GM19099 (cell line): Measurements from ENCODE around the gene SKI.

Experiments
- POLR2A ChIP-seq: IDR thresholded peaks from 3 replicates; pipeline ENCODE4 v1.6.1; 2011; ENCODE audit warnings: low read depth; ENCODE audit not compliant: insufficient read length; ENCODE audit errors: extremely low read depth

Gene SKI

DNA sequence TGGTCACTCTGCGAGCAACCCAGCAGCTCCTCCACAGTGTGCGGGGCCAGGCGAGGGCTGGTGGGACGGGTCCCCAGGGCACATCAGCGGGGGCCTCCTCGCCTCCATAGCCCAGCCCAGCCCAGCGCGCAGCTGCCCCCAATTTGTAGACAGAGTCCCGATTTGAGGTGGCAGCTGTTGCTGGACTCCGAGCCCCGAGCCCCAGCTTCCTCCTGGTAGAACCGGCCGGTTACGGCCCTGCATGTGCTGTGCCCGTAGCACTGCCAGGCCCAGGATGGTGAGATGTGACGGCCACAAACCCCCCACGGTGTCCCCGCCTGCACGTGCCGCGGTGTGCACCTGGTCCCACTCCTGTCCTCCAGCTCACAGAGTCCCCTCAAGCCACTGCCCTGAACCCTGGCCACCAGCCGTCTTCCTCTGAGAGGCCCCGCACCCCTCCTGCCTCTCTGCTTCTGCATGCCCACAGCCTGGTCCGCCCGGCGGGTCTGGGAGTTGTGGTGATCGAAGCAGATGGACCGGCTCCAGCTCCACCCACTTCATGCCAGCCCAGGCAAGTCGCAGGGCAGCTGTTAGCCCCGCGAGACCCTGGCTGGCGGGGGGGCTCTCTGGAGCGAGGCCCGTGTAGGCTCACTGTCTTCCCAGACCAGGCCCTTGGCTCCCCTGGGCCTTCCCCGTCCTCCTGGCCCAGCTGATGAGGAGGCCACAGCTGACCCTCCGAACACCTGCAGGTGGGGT, 107.8 kb downstream of the SKI start:
- no peak for TF ChIP-seq POLR2A

DNA sequence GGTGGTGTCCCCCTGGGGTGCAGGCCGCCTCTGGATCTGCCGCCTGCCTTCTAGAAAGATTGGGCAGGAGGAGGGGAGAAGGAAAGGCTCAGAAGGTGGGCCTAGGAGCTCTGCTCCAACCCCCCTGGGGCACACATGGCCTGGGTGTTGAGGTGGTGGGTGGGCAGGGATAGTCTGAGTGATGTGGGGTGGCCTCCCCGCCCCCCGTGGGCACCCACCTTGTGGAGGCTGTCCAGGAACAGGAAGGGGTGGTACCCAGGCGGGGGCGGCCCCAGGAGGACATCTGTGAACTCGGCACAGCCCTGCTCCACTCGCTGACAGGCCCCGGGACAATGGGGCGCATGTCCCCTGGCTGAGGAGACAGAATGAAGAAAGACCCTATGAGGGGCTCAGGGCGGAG, 108.4 kb downstream of the SKI start:
- TF ChIP-seq POLR2A = no peak

DNA sequence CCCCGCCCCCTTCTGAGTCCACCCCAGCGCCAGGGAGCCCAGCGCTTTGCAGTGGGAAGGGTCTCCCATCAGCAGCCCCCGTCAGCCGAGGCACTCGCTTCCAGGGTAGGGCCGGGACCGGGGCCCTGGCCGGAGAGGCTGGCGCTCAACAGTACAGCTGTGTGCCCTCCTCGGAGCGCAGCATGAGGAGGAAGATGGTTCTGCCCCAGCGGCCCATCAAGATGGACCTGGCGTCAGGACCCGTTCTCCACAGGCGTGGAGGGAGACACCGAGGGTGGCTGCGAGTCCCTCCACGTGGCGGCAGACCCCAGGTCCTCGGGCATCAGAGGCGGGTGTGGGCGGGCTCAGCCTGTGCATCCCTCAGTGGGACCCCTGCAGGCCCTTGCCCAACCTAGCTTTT, 109.0 kb downstream of the SKI start:
- no peak for TF ChIP-seq POLR2A

DNA sequence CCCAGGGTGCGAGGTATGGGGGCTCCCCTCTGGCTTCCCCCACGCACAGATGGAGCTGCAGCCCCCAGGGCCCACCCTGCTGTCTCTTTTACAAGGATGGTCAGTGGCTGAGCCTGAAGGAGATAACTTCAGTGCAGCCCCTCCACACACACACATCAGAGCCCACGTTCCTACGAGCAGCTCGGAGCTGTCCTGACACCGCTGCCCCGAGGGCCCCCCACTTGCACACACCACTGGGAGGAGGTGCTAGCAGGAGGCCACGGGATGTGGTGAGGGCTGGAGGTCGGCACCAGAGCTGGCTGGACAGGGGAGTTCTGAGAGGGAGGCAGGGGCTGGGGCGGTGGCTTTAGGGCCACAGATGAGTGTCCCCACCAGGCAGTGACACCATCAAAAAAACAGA, 109.4 kb downstream of the SKI start:
- TF ChIP-seq POLR2A = no peak

DNA sequence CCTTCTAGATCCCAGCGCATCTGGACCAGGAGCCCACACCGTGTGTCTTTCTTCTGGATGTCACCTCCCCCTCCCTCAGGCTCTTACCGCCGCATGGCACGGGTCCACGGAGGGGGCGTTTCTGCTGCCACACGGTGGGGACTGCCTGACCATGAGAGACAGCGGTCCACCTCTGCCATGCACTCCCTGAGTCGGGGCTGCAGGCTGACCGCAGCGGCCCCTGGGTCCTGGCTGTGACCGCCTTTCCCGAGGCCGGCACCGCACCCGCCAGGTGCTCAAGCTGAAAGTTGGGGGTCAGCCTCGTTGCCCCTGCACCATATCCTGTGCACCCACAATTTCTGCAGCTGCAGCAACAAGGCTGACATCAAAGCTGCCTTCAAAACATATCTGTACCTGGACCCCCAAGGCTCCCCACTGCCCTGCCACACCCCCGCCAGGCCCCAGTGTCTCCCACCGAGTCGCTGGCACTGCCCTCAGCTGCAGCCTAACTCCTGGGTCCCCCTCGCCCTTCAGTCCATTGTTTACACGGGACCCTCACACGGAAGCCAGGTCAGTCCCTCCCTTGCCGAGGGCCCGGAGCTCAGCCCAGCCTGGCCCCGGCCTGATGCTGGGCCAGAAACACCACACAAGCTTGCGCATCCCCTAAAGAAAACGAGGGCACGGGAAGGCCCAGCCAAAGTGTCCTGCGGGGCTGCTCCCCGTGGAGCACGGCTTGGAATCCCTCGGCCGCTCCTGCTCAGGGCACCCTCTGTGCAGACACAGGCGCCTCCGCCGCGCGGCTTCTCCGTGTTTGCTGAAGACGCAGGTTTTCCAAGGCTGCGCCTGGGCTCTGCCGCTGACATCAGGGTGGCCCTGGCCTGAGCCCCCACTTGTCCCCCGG, 111.3 kb downstream of the SKI start:
- no peak for TF ChIP-seq POLR2A

DNA sequence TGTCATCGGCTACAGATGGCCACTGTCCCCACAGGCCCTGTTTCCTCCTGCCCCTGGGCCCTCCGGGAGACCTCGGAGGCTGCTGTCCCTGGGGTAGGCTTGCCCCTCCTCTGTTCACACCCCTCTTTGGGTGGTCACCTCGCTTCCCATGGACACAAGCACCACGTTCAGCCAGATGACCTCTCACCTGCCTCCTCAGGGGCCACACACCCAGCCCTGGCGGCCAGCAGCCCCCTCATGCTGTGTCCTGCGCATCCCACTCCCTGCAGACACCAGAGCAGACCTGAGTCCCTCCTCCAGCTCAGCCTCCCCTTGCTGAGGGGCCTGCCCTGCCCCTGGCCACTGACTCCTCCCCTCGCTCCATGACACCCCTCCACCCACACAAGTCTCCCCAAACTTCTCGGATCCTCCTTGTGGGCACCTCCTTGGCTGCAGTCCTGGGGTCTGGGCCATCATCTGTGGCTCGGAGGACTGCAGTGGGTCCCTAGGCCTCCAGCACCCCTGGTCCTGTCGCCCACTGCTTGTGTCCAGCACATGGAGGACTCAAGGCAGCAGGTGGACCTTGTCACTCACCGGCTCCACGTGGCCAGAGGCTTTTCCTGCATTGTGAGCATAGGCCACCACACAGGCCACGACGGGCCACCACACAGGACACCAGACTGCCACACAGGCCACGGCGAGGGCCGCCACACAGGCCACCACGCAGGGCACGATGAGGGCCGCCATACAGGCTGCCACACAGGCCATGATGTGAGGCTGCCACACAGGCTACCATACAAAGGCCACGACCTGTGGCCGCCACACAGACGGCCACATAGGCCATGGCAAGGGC, 112.2 kb downstream of the SKI start:
- TF ChIP-seq POLR2A = no peak

DNA sequence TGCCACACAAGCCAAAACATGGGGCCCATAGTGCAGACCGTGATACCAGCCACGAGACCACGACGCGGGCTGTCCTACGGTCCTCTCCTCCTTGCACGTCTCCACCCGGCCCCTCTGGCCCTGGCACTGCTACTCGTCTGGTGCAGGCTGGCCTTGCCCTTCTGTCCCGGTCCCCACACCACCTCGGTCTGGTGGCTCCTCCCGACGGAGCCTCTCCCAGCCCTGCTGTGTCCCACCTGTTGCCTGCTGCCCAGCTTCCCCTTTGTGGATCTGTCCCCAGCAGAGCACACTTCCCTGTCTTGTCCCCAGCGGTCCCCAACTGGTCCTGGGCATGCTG, 112.8 kb downstream of the SKI start:
- no peak for TF ChIP-seq POLR2A

DNA sequence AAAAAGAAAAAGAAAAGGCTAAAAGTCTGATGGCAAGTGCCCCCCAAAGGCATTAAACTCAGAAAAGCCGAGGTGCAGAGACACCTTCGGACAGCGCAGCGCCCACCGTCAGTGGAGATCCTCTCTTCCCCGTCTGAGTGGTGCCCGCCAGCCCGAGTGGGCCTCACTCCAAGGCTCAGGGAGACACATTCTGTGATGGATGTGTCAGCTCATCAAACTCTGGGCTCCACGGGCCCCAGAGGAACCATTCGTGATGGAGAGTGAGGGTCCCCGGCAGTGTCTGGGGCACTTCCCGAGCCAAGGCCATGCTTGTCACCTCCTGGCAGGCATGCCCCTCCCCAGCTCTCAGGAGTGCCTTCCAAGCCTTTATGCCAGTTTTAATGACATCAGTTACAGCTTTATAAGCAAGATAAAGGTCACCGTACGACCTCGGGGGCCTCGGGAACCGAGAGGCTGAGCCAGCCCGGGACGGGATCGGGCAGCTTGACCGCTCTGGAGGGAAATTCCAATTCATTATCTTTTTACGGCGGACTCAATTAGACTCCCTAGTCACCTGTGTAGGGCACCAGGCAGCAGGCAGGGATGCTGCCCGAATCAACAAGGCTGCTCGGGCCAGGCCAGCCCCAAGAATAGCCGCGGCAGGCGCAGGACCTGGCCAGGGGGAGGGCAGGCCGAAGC, 113.7 kb downstream of the SKI start:
- no peak for TF ChIP-seq POLR2A

DNA sequence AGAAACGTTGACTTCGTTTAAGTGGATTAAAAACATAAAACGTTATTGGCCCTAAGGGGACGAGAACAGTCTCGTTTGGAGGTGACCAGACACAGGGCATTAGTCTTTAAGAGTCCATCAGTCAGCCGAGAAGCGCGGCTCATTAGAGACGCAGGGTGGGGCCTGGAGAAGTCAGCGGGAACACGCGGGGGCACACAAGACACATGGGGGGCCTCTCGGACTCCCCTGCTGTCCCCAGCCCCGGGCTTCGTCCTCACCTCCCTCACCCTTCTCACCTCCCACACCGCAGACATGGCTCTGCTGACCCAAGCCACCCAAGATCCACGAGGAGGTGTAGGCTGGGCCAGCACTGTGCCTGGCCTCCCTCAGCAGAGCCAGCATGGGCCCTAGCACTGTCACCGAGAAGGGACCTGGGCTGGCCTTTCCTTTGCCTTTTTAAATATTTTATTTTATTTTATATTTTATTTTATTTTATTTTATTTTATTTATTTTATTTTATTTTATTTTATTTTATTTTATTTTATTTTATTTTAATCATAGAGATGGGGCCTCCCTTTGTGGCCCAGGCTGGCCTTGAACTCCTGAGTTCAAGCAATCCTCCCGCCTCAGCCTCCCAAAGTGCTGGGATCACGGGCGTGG, 114.4 kb downstream of the SKI start:
- TF ChIP-seq POLR2A = no peak

DNA sequence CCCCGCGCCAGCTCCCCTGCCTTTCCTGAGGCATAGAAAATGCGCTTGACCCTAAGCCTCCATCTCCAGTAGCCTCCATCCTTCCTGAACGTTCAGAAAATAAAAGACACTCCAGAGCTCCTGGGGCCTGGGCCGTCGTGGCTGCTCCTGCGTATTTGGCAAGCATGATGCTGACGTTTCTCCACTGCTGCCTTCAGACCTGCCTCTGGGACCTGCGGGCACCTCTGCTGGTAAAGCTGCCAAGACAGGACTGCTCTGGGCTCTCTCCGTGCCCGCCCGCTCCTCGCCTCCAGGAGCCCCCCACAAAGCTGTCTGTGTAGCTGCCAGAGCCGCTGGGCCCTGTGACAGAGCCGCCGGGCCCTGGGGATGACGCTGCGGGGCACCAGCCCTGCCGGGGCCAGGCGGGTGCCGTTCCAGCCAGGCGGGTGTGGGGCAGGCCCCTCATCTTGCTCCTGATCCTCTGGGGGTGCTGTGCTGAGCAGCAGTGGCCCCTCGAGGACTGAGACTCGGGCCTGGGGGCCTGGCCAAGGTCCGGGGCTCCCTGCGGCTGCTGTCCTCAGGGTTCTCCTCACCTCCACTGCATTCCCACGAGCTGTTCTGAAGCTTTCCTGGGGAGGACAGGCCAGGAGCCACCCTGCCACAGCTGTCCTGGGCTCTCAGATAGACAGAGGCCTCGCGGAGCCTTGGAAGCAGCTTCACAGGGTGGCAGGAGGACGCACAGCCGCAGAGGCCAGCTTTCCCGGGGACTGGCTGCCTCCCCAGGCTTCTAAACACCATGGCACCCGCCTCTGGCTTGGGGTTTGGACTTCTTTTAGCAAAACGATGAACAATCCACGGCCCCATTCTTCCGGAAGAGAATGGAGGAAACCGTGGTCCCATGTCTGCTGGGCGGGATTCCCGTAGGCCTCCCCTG, 115.2 kb downstream of the SKI start:
- TF ChIP-seq POLR2A = no peak

DNA sequence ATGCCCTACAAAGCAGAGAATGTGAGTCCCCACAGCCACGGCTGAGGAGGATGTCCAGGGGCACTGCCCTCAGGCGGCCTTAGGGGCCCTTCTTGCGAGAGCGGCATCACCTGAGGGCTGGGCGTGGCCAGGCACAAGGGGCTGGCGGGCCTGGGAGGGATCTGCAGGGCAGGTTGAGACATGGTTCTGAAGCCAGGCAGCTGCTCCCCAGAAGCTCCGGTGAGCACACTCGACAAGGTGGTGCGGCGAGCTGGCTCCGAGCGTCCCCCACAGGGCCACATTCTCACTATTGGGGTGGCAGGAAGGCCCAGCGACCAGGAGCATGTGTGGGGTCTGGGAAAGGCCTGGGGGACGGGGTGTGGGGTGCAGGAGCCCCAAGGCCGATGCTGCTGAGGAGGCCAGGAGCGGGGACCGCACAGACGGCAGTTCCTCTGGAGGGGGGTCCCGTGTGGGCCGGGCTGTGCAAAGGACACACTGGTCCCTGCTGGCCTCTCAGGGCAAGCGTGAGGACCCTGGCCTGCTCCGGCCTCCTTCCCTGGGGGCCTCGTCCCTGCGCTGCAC, 116.1 kb downstream of the SKI start:
- no peak for TF ChIP-seq POLR2A

DNA sequence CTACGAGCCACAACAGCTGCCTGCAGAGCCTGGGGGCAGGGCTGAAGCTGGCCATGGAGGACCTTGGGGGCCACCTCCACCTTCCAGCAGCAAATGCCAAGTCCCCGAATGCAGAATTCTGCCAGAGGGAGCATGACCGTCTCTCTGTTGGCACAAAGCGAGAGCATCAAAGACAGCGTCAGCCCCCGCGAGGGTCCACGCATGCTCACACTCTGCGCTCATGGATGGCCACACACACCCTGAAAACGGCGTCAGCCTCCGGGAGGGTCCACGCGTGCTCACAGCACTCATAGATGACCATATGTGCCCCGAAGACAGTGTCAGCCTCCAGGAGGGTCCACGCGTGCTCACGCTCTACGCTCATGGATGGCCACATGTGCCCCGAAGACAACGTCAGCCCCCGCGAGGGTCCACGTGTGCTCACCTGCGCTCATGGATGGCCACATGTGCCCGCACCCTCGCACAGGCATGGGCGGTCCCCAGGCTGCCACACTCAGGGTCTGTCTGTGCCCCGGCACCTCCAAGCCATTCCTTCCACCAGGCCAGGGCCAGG, 116.7 kb downstream of the SKI start:
- TF ChIP-seq POLR2A = no peak
